Pons (tissue), 1 donor: ENCODE results near the gene WWP2.

Experiments
- DNase-seq: peaks from one replicate; pipeline ENCODE4 v3.0.0-alpha.2; 2016; ENCODE audit warnings: low spot score

Gene WWP2

DNA sequence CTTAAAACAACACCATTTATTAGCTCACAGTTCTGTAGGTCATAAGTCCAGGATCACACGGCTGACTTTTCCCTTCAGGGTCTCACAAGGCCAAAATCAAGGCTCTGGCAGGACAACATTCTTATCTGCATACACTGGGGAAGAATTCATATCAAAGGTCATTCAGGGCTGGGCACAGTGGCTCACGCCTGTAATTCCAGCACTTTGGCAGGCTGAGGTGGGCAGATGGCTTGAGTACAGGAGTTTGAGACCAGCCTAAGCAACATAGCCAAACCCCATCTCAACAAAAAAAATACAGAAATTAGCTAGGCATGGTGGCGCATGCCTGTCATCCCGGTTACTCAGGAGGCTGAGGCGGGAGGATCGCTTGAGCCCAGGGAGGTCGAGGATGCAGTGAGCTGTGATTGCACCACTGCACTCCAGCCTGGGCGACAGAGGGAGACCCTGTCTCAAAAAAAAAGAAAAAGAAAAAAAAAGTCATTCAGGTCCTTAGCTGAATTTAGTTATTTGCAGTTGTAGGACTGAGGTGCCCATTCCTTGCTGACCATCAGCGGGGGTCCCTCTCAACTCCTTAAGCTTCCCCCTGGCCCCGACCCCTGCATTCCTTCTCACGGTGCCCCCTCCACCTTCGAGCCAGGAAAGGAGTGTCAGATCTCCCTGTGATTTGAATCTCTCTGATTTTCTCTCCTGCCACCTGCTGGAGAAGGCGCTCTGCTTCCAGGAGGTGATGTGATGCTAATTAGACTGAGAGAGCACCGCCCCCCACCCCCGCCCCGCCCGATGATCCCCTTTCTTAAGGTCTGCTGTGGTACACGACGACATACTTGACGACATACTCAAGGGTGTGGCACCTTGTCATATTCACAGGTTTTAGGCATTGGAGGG is 97.2 kb downstream of the WWP2 start:
- DNase-seq = peak; percentile 73

DNA sequence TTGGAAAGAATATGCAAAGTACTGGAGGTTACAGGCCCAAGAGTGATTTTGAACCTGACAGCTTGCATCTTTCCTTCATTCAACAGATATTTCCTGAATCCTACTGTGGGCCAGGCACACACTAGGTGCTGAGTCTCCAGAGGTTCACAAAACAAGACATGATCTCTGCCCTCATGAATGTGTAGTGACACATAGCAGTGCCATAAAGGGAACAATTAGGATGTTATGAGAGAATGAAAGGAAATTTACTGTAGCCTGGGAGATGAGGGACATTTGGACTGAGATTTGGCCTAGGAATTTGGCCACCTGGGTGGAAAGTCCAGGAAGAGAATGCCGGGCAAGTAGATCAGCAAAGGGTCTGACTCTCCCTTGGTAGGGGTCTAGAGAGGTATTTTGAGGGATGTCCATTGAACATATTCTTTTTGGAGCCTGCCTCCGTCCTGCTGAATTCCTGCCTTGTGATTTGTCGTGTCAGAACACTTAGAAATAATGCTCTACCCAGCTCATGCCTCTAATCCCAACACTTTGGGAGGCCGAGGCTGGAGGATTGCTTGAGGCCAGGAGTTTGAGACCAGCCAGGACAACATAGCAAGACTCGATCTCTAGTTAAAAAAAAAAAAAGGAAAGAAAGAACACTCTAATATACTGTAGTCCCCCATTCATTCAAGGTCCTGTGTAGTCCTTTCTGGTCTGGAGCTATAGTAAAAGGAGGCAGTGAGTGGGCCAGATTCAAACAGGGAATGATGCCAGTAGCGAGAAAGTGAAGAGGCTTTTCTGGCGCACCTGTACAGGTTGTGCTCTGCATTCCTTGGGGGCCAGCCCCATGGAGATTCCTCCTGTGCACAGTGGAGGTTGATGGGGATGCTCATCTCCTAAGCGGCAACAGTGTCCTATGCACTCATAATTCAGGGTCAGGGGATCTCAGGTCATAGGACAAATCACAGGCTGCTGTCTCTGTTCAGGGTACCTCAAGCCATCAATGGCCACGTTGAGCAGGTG is 98.4 kb downstream of the WWP2 start:
- DNase-seq = no peak

GRCh38 chr16:69861292-69862030 is 99.3 kb downstream of the WWP2 start:
- peak; percentile 82 for DNase-seq

DNA sequence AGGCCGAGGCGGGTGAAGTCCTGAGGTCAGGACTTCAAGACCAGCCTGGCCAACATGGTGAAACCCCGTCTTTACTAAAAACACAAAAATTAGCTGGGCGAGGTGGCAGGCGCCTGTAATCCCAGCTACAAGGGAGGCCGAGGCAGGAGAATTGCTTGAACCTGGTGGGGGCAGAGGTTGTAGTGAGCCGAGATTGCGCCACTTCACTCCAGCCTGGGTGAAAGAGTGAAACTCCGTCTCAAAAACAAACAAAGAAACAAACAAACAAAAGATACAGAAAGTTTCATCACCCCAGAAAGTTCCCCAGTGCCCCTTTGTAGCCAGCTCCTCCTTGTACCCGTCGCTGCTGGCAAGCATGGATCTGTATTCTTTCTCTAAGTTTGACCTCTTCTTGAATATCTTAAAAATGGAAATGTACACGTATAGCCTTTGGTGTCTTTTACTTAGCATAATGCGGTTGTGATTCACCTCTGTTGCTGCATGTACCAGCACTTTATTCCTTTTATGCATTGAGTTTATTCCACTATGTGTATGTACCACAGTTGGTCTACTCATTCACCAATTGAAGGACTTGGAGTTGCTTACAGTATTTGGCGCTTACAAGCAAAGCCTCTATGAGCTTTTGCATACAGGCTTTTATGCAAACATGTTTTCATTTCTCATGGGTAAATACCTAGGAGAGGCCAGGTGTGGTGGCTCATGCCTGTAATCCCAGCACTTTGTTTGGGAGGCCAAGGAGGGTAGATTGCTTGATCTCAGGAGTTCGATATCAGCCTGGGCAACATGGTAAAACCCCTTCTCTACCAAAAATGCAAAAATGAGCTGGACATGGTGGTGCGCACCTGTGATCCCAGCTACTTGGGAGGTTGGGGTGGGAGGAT is 101.5 kb downstream of the WWP2 start:
- DNase-seq = no peak

- DNase-seq = no peak
Measured at GRCh38 chr16:69865701-69866100, 103.6 kb downstream of the WWP2 start.

- no peak for DNase-seq
Measured at GRCh38 chr16:69867784-69868560, 105.8 kb downstream of the WWP2 start.

DNA sequence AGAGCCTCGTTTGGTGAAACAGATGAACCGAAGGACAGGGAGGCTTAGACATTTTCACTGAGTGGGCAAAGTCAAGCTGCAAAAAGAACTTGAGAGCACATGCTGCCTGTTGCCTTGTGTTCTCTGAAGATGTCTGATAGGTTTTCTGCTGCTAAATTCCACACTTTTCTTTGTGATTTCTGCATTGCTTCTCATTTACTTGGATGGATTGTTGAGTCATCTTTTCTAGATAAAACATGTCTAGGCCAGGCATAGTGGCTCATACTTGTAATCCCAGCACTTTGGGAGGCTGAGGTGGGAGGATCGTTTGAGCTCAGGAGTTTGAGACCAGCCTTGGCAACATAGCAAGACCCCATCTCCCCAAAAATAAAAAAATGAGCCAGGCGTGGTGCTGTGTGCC is 108.6 kb downstream of the WWP2 start:
- no peak for DNase-seq

GRCh38 chr16:69871708-69872107 is 109.6 kb downstream of the WWP2 start:
- DNase-seq = no peak

DNA sequence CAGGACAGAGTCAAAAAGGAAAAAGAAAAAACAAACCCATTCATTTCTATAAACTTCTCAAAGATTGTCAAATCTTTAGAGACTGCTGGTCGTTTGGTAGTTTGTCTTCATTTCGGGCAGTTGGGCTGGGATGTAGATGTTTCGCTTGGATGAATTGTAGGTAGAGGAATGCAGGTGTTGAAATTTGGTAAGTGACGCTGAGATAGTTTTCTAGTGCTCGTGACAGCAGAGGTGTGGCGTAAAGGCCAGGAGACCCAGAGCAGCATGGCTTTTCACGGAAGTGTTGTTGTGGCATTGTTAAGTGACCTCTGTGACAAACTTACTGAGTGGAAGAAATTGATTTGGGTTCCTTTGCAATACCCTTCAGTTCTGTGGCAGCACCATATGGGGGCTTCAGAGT is 110.8 kb downstream of the WWP2 start:
- DNase-seq = no peak

GRCh38 chr16:69873783-69874182 is 111.7 kb downstream of the WWP2 start:
- DNase-seq = no peak

DNA sequence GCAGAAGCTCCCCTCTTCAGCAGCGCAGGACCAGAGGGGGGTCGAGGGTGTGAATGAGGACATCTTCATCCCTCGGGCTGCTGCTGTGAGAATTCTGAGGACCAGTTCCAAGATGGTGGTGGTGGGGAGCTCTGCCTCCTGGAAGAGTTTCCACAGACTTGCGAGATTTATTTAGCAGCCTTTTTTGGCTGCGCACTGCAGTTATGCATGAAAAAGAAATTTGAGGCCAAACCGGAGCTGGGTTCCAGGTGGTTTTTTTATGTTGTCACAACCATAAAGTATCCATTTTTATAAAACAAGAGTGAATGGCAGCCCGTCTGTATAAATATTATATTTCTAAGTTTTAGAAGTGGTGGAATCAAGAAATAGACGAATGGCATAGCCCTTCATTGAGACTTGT is 112.1 kb downstream of the WWP2 start:
- no peak for DNase-seq

- peak; percentile 85 for DNase-seq
Measured at GRCh38 chr16:69880640-69881133, 118.6 kb downstream of the WWP2 start.

GRCh38 chr16:69881141-69881540 is 119.0 kb downstream of the WWP2 start:
- DNase-seq = no peak

DNA sequence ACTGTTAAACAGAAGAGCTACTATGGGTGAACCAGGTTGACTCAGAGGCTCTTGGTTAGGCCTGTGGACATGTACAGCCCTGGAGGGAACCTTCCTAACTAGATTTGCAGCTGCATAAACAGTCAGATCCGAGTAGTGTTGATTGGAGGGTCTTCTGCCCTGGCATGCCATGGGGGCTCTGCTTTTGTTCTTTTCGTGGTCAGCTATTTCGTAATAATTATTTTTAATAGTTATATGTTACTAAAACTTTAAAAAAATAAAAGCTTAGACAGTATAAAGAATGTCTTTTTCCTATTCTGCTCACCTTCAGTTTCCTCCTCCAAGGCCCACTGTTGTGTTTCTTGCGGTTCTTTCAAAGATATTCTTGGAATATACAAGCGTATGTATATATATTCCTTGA is 121.6 kb downstream of the WWP2 start:
- no peak for DNase-seq

GRCh38 chr16:69885722-69886121 is 123.6 kb downstream of the WWP2 start:
- DNase-seq = no peak

DNA sequence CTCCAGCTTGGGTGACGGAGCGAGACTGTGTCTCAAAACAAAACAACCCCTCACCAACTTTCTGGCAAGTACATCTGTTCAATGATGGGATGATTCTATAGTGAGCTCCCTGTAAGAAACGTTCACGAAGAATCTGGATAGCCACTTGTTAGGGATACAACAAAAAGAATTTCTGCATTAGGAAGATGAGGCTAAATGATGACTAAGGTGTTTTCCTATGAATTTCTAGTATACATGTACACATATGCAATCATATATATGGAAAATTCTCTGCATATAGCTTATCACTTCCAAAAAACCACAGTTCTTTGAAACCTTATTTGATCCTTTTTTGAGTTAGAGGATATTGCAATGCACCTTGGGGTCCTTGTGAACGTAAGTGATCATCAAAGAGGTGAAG is 124.6 kb downstream of the WWP2 start:
- no peak for DNase-seq

DNA sequence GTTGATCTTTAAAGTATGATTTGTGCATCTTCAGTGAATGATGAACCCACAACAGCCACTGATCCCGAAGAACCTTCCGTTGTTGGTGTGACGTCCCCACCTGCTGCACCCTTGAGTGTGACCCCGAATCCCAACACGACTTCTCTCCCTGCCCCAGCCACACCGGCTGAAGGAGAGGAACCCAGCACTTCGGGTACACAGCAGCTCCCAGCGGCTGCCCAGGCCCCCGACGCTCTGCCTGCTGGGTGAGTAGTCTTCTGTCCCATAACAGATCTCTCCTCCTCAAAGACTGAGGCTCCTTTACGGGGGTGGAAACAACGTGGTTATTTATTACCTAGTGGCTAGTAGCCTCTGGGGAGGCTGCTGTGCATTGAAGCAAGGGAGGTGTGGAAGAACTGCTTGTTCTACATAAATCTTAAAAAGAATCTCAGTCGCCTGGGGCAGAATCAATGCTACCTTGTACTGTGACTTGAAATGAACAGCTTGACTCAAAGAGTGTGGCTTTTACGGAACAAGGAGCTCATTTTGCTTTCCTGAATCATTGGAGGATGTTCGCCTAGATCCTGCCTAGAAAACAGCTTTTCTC is 126.0 kb downstream of the WWP2 start:
- peak; percentile 63 for DNase-seq

GRCh38 chr16:69889295-69889964 is 127.3 kb downstream of the WWP2 start:
- DNase-seq = no peak
